Activated naive CD8-positive, alpha-beta T cell (primary cell): ENCODE results near the gene ENPP1.

Source experiments
- H3K27ac Mint-ChIP-seq: one replicate; pipeline ENCODE4 v1.8.0; 2021; ENCODE audit warnings: mixed read lengths
- H3K27me3 Mint-ChIP-seq: one replicate; pipeline ENCODE4 v1.8.0; 2021; ENCODE audit warnings: mixed read lengths
- H3K36me3 Mint-ChIP-seq: one replicate; pipeline ENCODE4 v1.8.0; 2021; ENCODE audit warnings: mixed read lengths
- H3K4me1 Mint-ChIP-seq: one replicate; pipeline ENCODE4 v1.8.0; 2021; ENCODE audit warnings: low read depth, mixed read lengths
- H3K4me3 Mint-ChIP-seq: one replicate; pipeline ENCODE4 v1.8.0; 2021; ENCODE audit warnings: mild to moderate bottlenecking, mixed read lengths
- H3K9me3 Mint-ChIP-seq: one replicate; pipeline ENCODE4 v1.8.0; 2021; ENCODE audit warnings: low read depth, mixed read lengths

The ENPP1 gene

DNA sequence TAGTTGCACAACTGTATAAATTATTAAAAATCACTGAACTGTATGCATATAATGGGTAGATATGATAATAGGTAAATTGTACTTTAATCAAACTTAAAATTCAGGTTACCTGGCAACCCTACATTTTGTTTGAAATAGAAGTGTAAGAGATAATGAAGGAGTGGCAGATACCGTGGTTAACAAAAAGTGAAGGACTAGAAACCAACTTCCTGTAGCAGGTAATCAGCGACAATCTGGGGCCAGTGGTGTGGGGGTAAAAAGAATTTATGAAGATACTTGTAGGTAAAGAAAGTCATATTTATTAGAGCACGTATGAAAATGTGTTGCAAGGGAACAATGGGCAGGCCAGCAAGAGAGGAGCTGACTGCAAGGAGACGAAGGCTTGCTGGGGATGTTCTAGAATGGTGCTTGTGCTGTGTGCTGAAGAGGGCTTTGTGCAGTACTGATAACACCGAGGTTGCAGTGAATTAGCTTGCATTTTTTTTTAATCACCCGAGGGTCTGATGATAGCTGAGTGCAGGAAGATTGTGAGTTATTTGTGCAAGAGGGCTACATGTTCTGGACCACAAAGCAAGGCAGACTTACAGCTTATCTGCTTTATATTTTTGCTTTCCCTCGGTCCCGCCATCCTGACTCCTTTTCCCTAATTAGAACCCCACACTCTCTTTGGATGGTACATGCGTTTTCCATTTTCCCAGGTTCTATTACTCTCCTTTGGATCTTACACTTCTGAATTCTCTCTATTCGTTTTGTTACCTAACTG, 4.6 kb upstream of the ENPP1 start:
- peaks cover 22% of the 10 kb centered on the region for H3K4me1 Mint-ChIP-seq
- H3K27me3 Mint-ChIP-seq: peaks cover 6% of the 10 kb centered on the region
- H3K27ac Mint-ChIP-seq: no peak overlapping the region
- H3K4me3 Mint-ChIP-seq: no peak overlapping the region
- no peaks in the 10 kb centered on the region for H3K36me3 Mint-ChIP-seq
- no peaks in the 10 kb centered on the region for H3K9me3 Mint-ChIP-seq

DNA sequence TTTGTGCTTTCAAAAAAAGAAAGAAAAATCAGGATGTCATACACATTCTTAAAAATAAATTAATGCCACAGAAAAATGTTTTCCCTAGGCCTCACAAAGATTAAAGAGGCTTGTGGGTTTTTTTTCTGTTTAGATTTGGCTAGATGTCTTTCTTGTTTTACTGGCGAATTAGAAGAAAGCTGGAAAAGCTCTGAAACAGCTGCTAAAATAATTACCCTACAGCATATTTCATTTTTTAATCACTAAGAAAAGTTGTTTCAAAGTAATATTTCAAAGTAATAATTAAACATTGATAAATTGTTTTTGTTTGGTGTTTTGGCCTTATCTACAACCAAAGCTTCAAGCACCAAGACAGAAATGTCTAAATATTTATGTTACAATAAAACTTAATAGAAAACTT, 3.7 kb upstream of the ENPP1 start:
- H3K27me3 Mint-ChIP-seq: peaks cover 11% of the 10 kb centered on the region
- no peaks in the 10 kb centered on the region for H3K36me3 Mint-ChIP-seq
- no peaks in the 10 kb centered on the region for H3K9me3 Mint-ChIP-seq
- no peak overlapping the region for H3K27ac Mint-ChIP-seq
- H3K4me1 Mint-ChIP-seq: peaks cover 29% of the 10 kb centered on the region
- no peak overlapping the region for H3K4me3 Mint-ChIP-seq

DNA sequence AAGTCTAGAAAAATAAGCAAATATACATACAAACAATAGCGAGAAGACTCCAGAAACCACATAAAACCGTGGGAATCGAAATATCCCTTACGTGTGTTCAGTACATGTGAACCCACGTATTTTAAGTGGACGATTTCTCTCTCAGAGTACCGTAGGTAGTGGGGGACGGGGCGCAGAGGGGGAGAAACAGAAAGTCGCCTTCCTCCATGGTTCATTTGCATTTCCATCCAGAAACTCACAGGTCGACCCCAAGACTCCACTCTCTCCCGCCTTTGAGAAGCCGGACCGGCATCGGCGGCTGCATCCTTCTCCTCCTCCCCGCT, 538 bp upstream of the ENPP1 start:
- no peaks in the 10 kb centered on the region for H3K36me3 Mint-ChIP-seq
- H3K27me3 Mint-ChIP-seq: peaks cover 13% of the 10 kb centered on the region
- H3K9me3 Mint-ChIP-seq: no peaks in the 10 kb centered on the region
- H3K4me1 Mint-ChIP-seq: peaks cover 29% of the 10 kb centered on the region
- H3K4me3 Mint-ChIP-seq: peak overlapping the region; percentile 81
- no peak overlapping the region for H3K27ac Mint-ChIP-seq

DNA sequence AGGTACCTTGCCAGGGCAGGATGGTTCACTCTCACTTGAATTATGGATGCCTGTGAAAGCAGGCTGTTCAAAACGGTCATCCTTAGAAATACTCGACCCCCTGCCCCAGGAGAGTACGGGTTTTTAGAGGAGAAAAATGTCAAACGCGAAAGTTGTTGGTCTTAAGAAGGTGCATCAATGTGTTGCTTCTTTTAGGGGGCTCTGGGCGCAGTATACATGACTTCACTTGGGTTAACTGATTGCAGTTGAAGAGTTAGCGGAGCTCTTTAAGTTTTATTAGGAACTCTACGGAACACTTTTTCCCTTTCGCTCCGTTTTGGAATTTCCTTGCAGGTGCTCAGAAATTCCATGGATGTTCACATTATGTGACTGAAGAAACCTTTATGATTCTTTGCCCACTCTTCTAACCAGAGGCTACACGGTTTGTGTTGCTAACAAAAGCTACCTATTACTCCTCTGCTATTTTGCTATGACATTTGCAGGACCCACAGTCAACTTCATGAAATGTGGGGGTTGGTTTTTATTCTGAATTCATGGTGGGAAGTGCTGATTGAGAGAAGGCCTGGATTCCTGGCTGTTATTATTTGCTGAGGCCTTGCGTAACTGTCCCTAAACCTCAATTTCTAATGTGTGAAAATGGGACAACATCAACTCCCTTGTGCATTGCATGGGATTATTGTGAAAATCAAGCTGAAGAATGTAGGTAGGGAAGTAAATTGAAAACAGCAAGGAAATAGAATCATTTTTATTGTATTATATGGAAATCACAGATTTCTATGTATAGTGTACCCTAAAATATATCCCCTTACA, 845 bp downstream of the ENPP1 start:
- Mint-ChIP-seq H3K4me3 (peak overlapping the region; percentile 84), H3K4me1 (peaks cover 17% of the 10 kb centered on the region), H3K36me3 (no peaks in the 10 kb centered on the region), H3K9me3 (no peaks in the 10 kb centered on the region), H3K27me3 (peaks cover 16% of the 10 kb centered on the region), H3K27ac (no peak overlapping the region)

DNA sequence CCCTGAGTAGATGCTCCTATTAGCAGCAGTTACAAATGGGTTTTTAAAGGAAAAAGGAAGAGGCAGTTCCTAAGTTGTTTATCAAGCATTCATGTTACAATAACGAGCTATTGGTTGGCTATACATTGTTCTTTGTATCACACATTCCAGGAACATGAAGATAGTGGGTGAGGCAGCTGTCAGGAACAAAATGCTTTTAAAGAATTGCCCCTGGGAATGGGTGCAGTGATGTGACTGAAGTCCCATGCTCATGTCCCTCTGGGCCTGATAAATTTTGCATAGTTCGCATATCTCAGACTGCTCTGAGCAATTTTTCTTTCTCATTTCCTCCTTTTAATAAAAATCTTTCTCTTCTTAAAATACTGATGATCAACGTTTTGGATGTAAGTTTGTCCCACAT, 3.7 kb downstream of the ENPP1 start:
- Mint-ChIP-seq H3K27ac (no peak overlapping the region), H3K4me1 (peaks cover 14% of the 10 kb centered on the region), H3K27me3 (peaks cover 26% of the 10 kb centered on the region), H3K4me3 (no peak overlapping the region), H3K9me3 (no peaks in the 10 kb centered on the region), H3K36me3 (no peaks in the 10 kb centered on the region)

DNA sequence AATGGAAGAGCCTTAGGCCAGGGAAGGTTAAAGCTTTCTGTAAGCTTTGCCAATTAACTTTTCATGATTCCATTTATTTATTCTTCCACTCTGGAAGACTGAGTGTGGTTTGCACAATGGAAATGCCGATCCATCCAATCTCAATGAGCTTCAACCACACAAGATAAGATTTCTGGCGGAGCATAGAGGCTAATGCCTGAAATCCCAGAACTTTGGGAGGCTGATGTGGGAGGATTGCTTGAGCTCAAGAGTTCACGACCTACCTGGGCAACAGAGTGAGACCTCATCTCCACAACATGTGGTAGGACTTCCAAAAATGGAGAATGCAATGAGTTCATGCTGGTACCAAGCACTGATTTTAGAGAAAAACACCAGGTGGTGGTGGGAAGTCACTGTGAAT, 6.2 kb downstream of the ENPP1 start:
- no peaks in the 10 kb centered on the region for H3K36me3 Mint-ChIP-seq
- no peak overlapping the region for H3K27ac Mint-ChIP-seq
- H3K9me3 Mint-ChIP-seq: no peaks in the 10 kb centered on the region
- no peak overlapping the region for H3K4me3 Mint-ChIP-seq
- peaks cover 22% of the 10 kb centered on the region for H3K27me3 Mint-ChIP-seq
- H3K4me1 Mint-ChIP-seq: no peaks in the 10 kb centered on the region

DNA sequence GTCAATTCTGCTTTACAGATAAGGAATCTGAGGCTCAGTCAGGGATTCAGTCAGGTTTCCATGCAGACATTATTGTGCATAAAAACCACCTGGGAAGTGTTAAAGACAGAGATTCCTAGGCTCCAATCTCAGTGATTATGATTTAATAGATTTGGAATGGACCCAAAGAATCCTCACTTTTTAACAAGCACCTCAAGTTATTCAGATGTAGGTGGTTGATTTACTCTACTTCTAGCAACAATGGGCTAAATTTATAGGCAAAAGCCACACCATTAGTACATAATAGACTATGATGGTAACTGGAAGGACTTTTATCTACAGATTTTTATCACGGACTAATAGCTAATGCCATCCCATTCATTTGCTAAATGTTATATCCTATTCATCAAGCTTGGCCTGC, 9.0 kb downstream of the ENPP1 start:
- H3K9me3 Mint-ChIP-seq: no peaks in the 10 kb centered on the region
- H3K27ac Mint-ChIP-seq: no peak overlapping the region
- H3K27me3 Mint-ChIP-seq: peaks cover 21% of the 10 kb centered on the region
- H3K4me3 Mint-ChIP-seq: no peak overlapping the region
- no peaks in the 10 kb centered on the region for H3K4me1 Mint-ChIP-seq
- H3K36me3 Mint-ChIP-seq: no peaks in the 10 kb centered on the region

DNA sequence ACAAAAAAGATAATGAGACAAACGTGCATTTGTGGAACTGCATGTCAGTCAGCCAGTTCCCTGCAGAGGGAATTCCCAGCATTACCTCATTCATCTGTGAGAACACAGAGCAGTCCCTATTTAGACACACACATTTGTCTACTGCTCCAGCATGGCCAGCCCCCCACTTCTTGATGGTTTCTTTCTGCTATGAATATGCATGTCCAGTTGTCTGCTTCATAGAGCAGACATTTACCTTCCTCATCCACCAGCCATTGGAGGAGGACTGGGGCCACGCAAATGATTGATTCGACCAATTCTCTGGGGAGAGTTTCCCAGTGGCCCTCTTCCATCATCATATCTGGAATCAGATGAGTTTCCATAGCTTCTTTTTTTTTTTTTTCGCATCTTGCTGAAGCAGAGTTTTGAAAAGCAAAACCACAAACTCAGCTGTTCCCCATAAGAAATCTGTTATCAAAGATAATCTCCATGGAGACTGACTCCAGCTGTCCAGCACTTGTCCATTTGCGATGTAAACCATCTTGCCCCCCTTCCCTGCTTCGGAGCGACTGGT, 11.8 kb downstream of the ENPP1 start:
- H3K9me3 Mint-ChIP-seq: no peaks in the 10 kb centered on the region
- no peaks in the 10 kb centered on the region for H3K4me1 Mint-ChIP-seq
- H3K4me3 Mint-ChIP-seq: no peak overlapping the region
- no peak overlapping the region for H3K27ac Mint-ChIP-seq
- peaks cover 26% of the 10 kb centered on the region for H3K27me3 Mint-ChIP-seq
- H3K36me3 Mint-ChIP-seq: no peaks in the 10 kb centered on the region

DNA sequence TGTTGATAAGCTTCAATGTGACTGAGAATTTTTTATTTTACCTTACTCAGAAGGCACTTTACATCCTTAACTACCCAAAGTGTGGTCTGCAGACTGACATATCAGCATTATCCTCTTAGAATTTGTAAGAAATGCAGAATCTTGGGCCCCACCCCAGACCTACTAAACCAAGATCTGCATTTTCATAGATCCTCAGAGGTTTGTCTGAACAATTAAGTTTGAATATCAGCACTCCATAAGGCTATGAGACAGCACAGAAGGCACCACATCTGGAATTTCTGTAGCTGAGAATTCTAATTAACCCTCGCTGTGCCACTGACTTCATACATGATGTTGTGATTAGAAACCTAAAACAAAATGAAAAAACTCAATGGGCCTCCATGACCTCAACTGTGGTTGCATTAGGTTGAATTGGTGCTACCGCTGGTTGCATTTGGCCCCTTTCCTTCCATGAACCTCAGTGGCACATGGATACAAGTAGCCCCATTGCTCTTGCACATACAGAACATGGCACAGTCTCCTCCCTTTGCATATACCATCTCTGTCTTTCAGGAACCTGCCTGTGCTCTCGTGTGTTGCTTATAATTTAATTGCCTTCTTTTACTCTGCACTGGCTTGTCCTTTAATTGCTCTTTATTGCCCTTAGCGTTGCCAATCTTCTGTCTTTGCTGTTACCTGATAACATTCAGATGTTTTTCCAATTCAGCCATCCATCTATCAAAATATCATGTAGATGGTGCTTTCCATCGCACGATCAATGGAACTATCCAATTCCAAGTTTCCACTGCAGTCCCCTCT, 13.4 kb downstream of the ENPP1 start:
- no peak overlapping the region for H3K27ac Mint-ChIP-seq
- no peaks in the 10 kb centered on the region for H3K36me3 Mint-ChIP-seq
- peaks cover 24% of the 10 kb centered on the region for H3K27me3 Mint-ChIP-seq
- H3K9me3 Mint-ChIP-seq: no peaks in the 10 kb centered on the region
- H3K4me3 Mint-ChIP-seq: no peak overlapping the region
- no peaks in the 10 kb centered on the region for H3K4me1 Mint-ChIP-seq

DNA sequence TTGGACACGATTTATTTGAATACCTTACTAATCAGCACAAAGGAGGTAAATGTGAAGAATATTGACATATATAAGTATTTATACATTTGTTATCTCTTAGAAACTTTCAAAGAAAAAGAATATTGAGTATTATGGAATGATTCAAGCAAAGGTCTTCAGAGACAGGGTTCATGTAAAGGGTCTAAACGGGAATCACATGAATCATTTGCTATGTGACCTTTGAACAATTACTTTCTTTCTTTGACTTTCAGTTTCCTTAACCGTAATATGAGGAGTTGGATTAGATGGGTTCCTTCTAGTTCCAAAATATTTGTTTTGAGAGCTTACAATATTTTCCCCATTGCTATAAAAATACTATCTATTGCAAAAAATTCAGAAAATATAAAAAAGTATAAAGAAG, 14.3 kb downstream of the ENPP1 start:
- no peak overlapping the region for H3K27ac Mint-ChIP-seq
- no peaks in the 10 kb centered on the region for H3K9me3 Mint-ChIP-seq
- peaks cover 25% of the 10 kb centered on the region for H3K27me3 Mint-ChIP-seq
- H3K4me1 Mint-ChIP-seq: no peaks in the 10 kb centered on the region
- no peak overlapping the region for H3K4me3 Mint-ChIP-seq
- H3K36me3 Mint-ChIP-seq: no peaks in the 10 kb centered on the region

DNA sequence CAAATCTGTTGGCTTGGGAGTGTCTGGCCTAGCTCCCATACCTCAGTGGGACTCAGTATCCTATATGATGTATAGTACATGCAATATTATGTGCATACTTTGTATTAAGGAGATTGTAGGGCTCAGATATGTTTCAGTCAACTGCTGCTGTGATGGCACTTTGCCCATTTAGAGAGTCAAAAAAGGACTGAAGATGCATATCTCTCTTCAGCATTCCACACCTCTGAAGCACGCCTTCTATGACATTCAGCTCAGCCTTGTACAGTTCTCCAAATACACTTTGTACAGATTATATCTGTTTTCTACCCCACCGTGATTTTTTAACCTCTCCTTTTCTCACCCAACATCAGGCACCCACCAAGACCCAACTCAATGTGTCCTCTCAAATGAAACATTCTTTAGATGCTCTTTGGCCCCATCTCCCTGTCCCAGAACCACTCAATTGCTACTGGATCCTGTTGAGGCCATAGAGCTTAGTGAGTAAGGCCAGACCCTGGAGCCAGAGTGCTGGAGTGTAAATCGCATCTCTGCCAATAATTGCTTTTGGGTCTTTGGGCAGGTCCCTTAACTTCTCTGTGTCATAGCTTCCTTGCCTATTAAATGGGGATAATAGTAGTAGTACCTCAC, 15.6 kb downstream of the ENPP1 start:
- H3K27me3 Mint-ChIP-seq: peaks cover 29% of the 10 kb centered on the region
- no peak overlapping the region for H3K4me3 Mint-ChIP-seq
- H3K27ac Mint-ChIP-seq: no peak overlapping the region
- H3K36me3 Mint-ChIP-seq: no peaks in the 10 kb centered on the region
- no peaks in the 10 kb centered on the region for H3K4me1 Mint-ChIP-seq
- H3K9me3 Mint-ChIP-seq: no peaks in the 10 kb centered on the region

DNA sequence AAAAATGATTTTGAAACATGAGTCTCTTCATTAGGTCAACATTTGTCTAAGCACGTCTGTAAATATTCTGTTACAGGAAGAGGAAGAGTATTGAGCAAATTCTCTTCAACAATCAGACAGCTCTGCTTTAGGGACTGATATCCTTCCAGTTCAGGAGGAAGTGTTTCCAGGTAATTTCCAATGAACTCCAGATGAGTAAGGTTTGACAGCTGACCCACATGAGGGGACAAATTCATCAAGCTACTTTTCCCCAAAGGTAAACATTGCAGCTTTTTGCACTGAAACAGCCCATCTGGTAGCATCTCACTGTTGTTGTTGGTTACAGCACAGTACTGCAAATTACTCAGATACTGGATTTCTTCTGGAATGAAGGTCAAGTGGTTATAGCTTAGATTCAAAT, 18.1 kb downstream of the ENPP1 start:
- peaks cover 25% of the 10 kb centered on the region for H3K27me3 Mint-ChIP-seq
- no peaks in the 10 kb centered on the region for H3K4me1 Mint-ChIP-seq
- H3K4me3 Mint-ChIP-seq: no peak overlapping the region
- H3K36me3 Mint-ChIP-seq: no peaks in the 10 kb centered on the region
- no peak overlapping the region for H3K27ac Mint-ChIP-seq
- no peaks in the 10 kb centered on the region for H3K9me3 Mint-ChIP-seq

DNA sequence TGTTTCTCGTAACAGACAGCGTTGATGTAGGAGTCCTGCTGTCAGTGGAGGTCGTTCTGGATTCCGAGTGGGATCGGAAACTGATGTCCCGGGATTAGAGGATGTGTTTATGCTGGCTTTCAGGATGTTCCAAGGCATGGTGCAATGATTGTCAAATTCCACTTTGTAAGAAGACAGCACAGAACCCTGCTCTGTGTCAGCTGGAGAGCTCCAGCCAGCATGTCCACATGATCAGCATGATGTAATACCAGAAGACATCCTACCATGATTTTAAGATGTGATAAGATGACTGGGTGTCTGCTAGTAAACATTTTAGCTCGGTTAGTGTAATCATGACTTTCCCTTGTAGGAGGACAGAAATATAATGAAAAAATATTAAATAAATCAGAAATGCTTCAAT, 20.3 kb downstream of the ENPP1 start:
- Mint-ChIP-seq H3K9me3 (no peaks in the 10 kb centered on the region), H3K27ac (no peak overlapping the region), H3K27me3 (peaks cover 21% of the 10 kb centered on the region), H3K4me1 (no peaks in the 10 kb centered on the region), H3K36me3 (no peaks in the 10 kb centered on the region), H3K4me3 (no peak overlapping the region)

DNA sequence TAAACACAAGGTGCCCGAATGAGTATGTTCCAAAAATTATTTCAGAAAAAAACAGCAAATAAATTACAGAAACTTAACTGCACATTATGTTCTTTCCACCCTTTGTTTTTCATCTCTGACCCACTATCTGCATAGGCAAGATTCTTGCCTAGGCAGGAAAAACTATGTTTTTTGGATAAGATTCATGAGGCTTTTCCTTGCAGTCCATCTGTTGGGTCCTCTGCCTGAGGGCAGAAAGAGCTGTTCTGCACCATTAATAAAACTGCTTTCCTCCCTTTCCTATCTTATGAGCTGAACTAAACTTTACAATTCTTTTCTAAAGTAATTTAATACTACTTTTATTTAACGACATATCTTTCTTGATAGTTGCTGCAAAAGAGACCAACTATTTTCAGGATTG, 21.1 kb downstream of the ENPP1 start:
- Mint-ChIP-seq H3K27me3 (peaks cover 17% of the 10 kb centered on the region), H3K9me3 (no peaks in the 10 kb centered on the region), H3K4me1 (no peaks in the 10 kb centered on the region), H3K4me3 (no peak overlapping the region), H3K27ac (no peak overlapping the region), H3K36me3 (no peaks in the 10 kb centered on the region)

DNA sequence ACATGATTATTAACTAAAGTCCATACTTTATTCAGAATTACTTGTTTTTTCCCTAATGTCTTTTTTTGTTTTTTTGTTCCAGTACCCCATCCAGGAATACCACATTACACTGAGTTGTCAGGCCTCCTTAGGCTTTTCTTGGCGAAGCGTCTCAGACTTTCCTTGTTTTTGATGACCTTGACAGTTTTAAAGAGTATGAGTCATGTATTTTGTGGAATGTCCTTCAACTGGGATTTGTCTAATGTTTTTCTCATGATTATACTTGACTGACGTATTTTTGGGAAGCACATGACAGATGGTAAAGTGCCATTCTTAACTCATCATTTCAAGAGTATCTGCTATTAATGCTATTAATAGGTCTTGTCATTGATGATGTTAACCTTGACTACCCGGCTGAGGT, 23.6 kb downstream of the ENPP1 start:
- Mint-ChIP-seq H3K36me3 (no peaks in the 10 kb centered on the region), H3K27me3 (peaks cover 15% of the 10 kb centered on the region), H3K27ac (no peak overlapping the region), H3K9me3 (no peaks in the 10 kb centered on the region), H3K4me3 (no peak overlapping the region), H3K4me1 (no peaks in the 10 kb centered on the region)
